Spinal cord (tissue), 10 donors: ENCODE results near the gene GYS1. TPM values are rescaled to one million over a fixed set of nuclear protein-coding genes. Genes with fewer than 3 reads are reported as not detected.

Experiments used
- DNase-seq, 6 donors: peaks; one replicate each; pipeline versions ENCODE4 v3.0.0 to v3.0.0-alpha.2; 2013 to 2015; ENCODE audit warnings: low spot score in 6 of 6, low read depth in 4 of 6
- H3K27ac ChIP-seq: one replicate; pipeline ENCODE4 v1.5.1; 2013; ENCODE audit warnings: low read depth, low read length, control low read depth
- H3K27me3 ChIP-seq: one replicate; pipeline ENCODE4 v1.6.1; 2013; ENCODE audit warnings: low read length; ENCODE audit not compliant: control insufficient read depth, insufficient read depth
- H3K36me3 ChIP-seq: one replicate; pipeline ENCODE4 v1.6.1; 2013; ENCODE audit warnings: low read length; ENCODE audit not compliant: control insufficient read depth, insufficient read depth
- H3K4me1 ChIP-seq: one replicate; pipeline ENCODE4 v1.6.1; 2013; ENCODE audit warnings: low read length; ENCODE audit not compliant: control insufficient read depth, insufficient read depth
- H3K4me3 ChIP-seq: one replicate; pipeline ENCODE4 v1.5.1; 2013; ENCODE audit warnings: low read depth, low read length, control low read depth
- H3K9me3 ChIP-seq: one replicate; pipeline ENCODE4 v1.6.1; 2013; ENCODE audit warnings: low read length; ENCODE audit not compliant: control insufficient read depth, insufficient read depth
- WGBS: methylation state at CpG from one replicate; pipeline ENCODE4 v1.1.5; 2013; ENCODE audit warnings: missing lambda C conversion rate; ENCODE audit not compliant: insufficient coverage; 5-methylcytosine and 5-hydroxymethylcytosine counted together
- polyA plus RNA-seq, 2 donors: library from polyadenylated mRNA; unstranded; fragments of 120-200 nt; gene quantifications; one replicate each; pipeline ENCODE4 v1.2.1, GENCODE V29; 2013; ENCODE audit not compliant: insufficient read length in 2 of 2
- total RNA-seq, 2 donors: library from RNA; depleted of rRNA in 1 of 2; stranded (reverse); fragments of 120-200 nt in 1 of 2; fragments of >200 nt in 1 of 2; gene quantifications; one replicate each; pipeline versions ENCODE4 v1.2.3 to v1.2.4, GENCODE V29; 2013 to 2014
- donor health status: healthy.

The GYS1 gene
- total and polyA plus RNA-seq, 4 donors: 22.0 to 47.5 (median 33.1) TPM

DNA sequence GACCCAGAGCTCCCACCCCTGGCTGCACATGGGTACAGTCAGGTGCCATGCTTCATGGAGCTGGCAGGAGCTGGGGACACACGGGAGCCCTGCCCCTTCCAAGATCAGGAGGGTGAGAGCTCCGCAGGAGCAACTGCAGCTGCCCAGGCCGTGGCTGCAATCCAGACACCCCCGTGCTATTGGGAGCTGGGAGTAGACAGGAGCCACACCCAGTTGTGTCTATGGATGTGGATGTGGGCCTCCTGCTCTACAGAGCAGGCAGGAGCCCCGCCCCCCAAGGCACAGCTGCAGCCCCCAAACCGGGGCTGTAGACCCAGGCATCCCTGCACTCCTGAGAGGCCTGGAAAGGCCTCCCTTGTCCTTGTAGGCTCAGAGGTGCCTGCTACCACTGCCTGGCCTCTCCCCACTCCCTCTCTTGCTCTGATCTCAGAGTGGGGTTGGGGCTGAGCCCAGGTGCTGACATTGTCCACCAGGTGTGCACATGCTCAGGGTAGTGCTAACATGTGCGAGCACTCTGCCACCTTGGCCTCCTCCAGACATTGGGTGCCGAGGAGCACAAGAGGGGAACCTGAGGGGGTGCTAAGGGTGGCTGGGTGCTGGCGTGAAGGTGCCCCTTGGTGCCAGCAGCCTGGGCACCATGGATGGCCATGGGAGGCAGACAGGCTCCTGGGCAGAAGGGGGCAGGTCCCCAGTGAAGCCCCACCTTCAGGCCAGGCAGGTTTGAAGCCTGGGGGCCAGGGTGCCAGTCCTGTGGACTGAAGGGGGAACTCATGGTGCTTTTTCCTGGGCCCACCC, 46.4 kb downstream of the GYS1 start:
- no peak overlapping the region for H3K4me3 ChIP-seq
- no peak overlapping the region for H3K27ac ChIP-seq
- no peak for DNase-seq
- H3K9me3 ChIP-seq: no peaks in the 10 kb centered on the region
- no peaks in the 10 kb centered on the region for H3K4me1 ChIP-seq
- H3K27me3 ChIP-seq: no peaks in the 10 kb centered on the region
- 82% methylated on average over 7 of the region's 9 CpGs for WGBS
- peaks cover 12% of the 10 kb centered on the region for H3K36me3 ChIP-seq

DNA sequence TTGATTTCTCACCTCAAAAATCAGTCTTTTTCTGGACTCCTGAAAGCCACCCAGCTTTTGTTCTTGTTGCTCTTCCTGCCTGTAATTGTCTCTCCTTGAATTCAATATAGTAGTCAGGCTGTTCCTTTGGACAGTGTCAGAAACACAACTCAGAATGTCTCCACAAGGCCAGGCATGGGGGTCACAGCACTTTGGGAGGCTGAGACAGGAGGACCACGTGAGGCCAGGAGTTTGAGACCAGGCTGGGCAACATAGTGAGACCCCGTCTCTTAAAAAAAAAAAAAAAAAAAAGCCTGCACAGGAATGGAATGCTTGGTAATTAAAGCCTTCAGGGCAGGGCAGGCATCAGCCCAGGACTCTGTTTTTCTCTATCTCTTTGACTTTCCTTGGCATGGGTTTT, 47.3 kb downstream of the GYS1 start:
- DNase-seq: no peak
- H3K27me3 ChIP-seq: no peaks in the 10 kb centered on the region
- H3K36me3 ChIP-seq: peaks cover 12% of the 10 kb centered on the region
- H3K4me3 ChIP-seq: no peak overlapping the region
- no peak overlapping the region for H3K27ac ChIP-seq
- H3K4me1 ChIP-seq: no peaks in the 10 kb centered on the region
- no peaks in the 10 kb centered on the region for H3K9me3 ChIP-seq
- WGBS: 72% methylated on average over 2 of the region's 2 CpGs

DNA sequence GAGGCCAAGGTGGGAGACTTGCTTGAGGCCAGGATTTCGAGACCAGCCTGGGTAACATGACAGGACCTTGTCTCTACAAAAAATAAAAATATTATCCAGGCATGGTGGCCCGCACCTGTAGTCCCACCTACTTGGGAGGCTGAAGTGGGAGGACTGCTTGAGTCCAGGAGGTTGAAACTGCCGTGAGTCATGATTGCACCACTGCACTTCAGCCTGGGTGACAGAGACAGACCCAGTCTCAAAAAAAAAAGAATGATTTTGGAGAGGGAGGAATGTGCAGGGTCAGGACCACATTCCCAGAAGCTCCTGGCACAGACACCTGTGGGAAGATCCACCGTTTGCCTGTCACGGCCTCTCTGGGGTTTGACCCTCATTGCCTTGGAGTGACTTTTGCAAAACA, 47.7 kb downstream of the GYS1 start:
- H3K27ac ChIP-seq: no peak overlapping the region
- no peaks in the 10 kb centered on the region for H3K27me3 ChIP-seq
- H3K4me3 ChIP-seq: no peak overlapping the region
- H3K9me3 ChIP-seq: no peaks in the 10 kb centered on the region
- no peak for DNase-seq
- no peaks in the 10 kb centered on the region for H3K4me1 ChIP-seq
- peaks cover 15% of the 10 kb centered on the region for H3K36me3 ChIP-seq
- 85% methylated on average over 3 of the region's 5 CpGs for WGBS

DNA sequence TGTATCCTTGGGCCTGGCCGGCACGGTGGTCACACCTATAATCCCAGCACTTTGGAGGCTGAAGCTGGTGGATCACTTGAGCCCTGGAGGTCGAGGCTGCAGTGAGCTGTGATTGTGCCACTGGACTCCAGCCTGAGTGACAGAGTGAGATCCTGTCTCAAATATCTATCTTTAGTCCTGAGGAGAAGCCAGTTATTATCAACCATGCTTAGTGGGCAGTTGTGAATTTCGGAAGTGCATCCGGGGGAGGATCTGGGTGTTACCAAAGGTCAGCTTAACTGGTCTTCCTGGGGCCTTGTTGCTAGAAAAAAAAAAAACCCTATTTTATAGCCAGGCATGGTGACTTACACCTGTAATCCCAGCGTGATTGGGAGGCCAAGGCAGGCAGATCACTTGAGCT, 50.0 kb downstream of the GYS1 start:
- no peaks in the 10 kb centered on the region for H3K9me3 ChIP-seq
- H3K36me3 ChIP-seq: peaks cover 18% of the 10 kb centered on the region
- H3K4me1 ChIP-seq: no peaks in the 10 kb centered on the region
- no peak overlapping the region for H3K4me3 ChIP-seq
- H3K27me3 ChIP-seq: no peaks in the 10 kb centered on the region
- no peak overlapping the region for H3K27ac ChIP-seq
- DNase-seq: no peak
- whole genome bisulfite sequencing: 87% methylated on average over 4 of the region's 6 CpGs

DNA sequence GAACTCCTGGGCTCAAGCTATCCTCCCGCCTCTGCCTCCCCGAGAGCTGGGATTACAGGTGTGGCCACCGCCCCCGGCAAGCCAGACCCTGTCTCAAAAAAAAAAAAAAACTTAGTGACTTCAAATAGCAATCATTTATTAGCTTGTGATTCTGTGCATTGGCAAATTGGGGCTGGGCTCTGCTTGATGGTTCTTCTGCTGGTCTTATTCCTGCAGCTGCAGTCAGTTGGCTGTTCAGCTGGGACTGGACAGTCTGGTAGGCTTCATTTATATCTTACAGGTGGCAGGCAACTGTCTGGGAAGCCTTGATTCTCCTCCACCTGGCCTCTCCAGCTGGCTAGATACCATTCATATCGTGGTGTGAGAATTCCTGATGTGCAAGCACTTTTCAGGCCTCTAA, 52.2 kb downstream of the GYS1 start:
- no peaks in the 10 kb centered on the region for H3K9me3 ChIP-seq
- no peak for DNase-seq
- WGBS: 94% methylated on average over 4 of the region's 5 CpGs
- H3K4me1 ChIP-seq: no peaks in the 10 kb centered on the region
- peaks cover 12% of the 10 kb centered on the region for H3K36me3 ChIP-seq
- H3K4me3 ChIP-seq: no peak overlapping the region
- no peaks in the 10 kb centered on the region for H3K27me3 ChIP-seq
- no peak overlapping the region for H3K27ac ChIP-seq

DNA sequence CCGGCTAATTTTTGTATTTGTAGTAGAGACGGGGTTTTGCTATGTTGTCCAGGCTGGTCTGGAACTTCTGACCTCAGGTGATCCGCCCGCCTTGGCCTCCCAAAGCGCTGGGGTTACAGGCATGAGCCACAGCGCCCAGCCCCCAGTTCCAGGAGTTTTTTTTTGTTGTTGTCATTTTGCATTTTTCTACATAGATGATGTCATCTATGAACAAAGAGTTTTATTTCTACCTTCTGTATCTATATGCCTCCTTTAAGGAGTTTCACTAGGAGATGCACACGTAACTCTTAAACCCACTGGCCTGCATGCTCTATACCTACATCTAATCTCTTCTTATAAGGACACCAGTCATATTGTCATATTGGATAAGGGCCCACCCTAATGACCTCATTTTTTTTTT, 54.9 kb downstream of the GYS1 start:
- 100% methylated on average over 2 of the region's 7 CpGs for WGBS
- H3K4me1 ChIP-seq: peaks cover 5% of the 10 kb centered on the region
- no peak overlapping the region for H3K4me3 ChIP-seq
- DNase-seq: no peak
- no peak overlapping the region for H3K27ac ChIP-seq
- H3K9me3 ChIP-seq: no peaks in the 10 kb centered on the region
- no peaks in the 10 kb centered on the region for H3K27me3 ChIP-seq
- peaks cover 12% of the 10 kb centered on the region for H3K36me3 ChIP-seq

DNA sequence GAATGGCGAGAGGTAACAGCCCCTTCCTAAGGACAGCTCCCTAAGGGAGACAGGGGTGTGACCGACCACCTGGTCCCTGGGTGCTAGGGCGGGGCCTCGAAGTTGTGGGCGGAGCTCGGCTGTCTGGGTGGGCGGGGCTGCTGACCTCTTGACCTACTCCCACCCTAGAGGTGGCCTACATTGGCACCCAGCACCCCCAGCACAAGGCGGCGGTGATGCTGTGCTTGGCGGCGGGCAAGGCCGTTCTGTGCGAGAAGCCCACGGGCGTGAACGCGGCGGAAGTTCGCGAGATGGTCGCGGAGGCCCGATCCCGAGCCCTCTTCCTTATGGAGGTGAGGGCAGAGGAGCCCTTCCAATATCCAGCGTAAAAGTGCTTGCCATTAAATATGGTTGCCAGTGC, 57.2 kb downstream of the GYS1 start:
- H3K4me1 ChIP-seq: peaks cover 5% of the 10 kb centered on the region
- peaks cover 6% of the 10 kb centered on the region for H3K36me3 ChIP-seq
- H3K9me3 ChIP-seq: no peaks in the 10 kb centered on the region
- WGBS: 95% methylated on average over 14 of the region's 25 CpGs
- DNase-seq: no peak
- peaks cover 5% of the 10 kb centered on the region for H3K27me3 ChIP-seq
- H3K4me3 ChIP-seq: no peak overlapping the region
- no peak overlapping the region for H3K27ac ChIP-seq

DNA sequence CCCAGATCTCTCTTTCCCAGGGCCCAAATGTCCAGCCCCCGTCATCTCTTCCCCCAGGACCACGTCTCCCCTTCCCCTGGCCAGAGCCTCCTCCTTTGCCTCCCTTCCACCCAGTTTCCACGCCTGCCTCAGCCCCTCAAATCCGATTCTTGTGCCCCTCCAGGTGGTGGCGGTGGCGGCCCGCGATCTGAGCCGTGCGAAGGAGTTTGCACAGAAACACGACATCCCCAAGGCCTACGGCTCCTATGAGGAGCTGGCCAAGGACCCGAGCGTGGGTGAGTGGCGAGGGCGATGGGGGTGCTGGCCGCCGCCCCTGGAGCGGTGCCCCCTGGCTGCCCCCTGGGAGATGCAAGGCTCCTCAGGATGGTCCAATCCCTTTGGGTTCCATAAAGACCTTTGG, 58.3 kb downstream of the GYS1 start:
- H3K36me3 ChIP-seq: peaks cover 2% of the 10 kb centered on the region
- no peak for DNase-seq
- no peak overlapping the region for H3K27ac ChIP-seq

DNA sequence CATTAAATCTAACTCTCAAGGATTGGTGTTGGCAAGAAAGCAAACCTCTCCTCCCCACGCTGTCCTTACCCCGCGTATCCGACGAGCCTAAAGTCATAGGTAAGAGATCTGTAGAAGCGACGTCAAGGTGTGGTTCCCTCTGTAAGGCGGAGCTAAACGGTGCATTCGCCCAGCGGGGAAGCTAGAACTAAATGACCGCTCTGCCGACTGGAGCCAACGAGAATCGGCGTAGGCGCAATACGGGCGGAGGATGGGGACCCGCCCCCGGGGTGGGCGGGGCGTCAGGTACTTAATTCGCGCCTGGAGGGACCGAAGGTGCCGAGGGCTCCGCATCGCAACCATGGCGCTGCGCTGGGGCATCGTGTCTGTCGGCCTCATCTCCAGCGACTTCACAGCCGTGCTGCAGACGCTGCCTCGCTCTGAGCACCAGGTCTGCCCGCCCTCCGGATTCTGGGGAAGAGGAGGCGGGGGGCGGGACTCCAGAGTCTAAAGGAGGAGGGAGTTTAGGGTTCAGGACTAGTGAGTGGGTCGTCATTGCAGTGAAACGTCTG, 59.7 kb downstream of the GYS1 start, which contains the start of gene DHDH:
Gene DHDH (plus strand): TSS at position 318 of the 551 bp plus-strand sequence. CDS start 23 bp downstream, at position 341.
- no peaks in the 10 kb centered on the region for H3K36me3 ChIP-seq
- peak; percentile 28 to 93 (median 44) for DNase-seq
- H3K27ac ChIP-seq: no peak within 1 kb of the TSS
- peaks cover 5% of the 10 kb centered on the region for H3K27me3 ChIP-seq
- H3K4me3 ChIP-seq: peak within 1 kb of the TSS; percentile 54
- peaks cover 5% of the 10 kb centered on the region for H3K4me1 ChIP-seq
- H3K9me3 ChIP-seq: no peaks in the 10 kb centered on the region
- under 1% methylated on average over 35 of the region's 43 CpGs for WGBS

More for the DNA sequence above, 58.3 kb downstream of the GYS1 start:
- peaks cover 5% of the 10 kb centered on the region for H3K4me1 ChIP-seq
- H3K9me3 ChIP-seq: no peaks in the 10 kb centered on the region
- WGBS: 69% methylated on average over 19 of the region's 19 CpGs
- peaks cover 5% of the 10 kb centered on the region for H3K27me3 ChIP-seq
- no peak overlapping the region for H3K4me3 ChIP-seq
